Ishikawa (cell line): ENCODE measurements around the gene METAP1.

Experiments used
- CREB1 ChIP-seq: IDR thresholded peaks from 2 replicates; pipeline ENCODE4 v1.6.1; 2012; ENCODE audit warnings: low read depth
- EP300 ChIP-seq: IDR thresholded peaks from 2 replicates; pipeline ENCODE4 v1.6.1; 2012; ENCODE audit warnings: borderline replicate concordance
- FOXM1 ChIP-seq: IDR thresholded peaks from 2 replicates; pipeline ENCODE4 v1.6.1; 2012; ENCODE audit warnings: low read depth, borderline replicate concordance
- RAD21 ChIP-seq: IDR thresholded peaks from 2 replicates; pipeline ENCODE4 v1.6.1; 2012; ENCODE audit warnings: low read depth
- TAF1 ChIP-seq: IDR thresholded peaks from 2 replicates; pipeline ENCODE4 v1.6.1; 2012; ENCODE audit warnings: low read depth, mild to moderate bottlenecking
- USF1 ChIP-seq: IDR thresholded peaks from 2 replicates; pipeline ENCODE4 v1.6.1; 2012

GRCh38 chr4:98958065-98958464, 37.5 kb upstream of the METAP1 start:
- TF ChIP-seq USF1 (no peak), CREB1 (no peak), TAF1 (no peak), EP300 (no peak), FOXM1 (no peak), RAD21 (no peak)
